ENCODE results near the gene RAD51B.

GRCh38 chr14:67916430-67916829 lies 96.9 kb downstream of the RAD51B start:
- no peak for TF ChIP-seq CTCF (IDR thresholded peaks at IDR 0.05; ENCODE audit: insufficient read depth, low read length)
- TF ChIP-seq REST (IDR thresholded peaks at IDR 0.05; ENCODE audit: insufficient replicate concordance, low read depth): no peak
- no peak for TF ChIP-seq POLR2AphosphoS5 (IDR thresholded peaks at IDR 0.05; ENCODE audit: low read depth)
- TF ChIP-seq GABPA (IDR thresholded peaks at IDR 0.05; ENCODE audit: low read depth): no peak
- no peak for TF ChIP-seq SPI1 (IDR thresholded peaks at IDR 0.05; ENCODE audit: borderline replicate concordance, low read depth)

All from HL-60 (cell line).